GM21717 (cell line): ENCODE data around the gene LRIT3.
A peak's percentile ranks its signal among the peaks of the same experiment; 100 is the strongest.

Experiments used
- ATAC-seq: cut with Tn5 transposase; IDR thresholded peaks from one replicate; pipeline ENCODE4 v1.9.1; 2021; ENCODE audit warnings: mild to moderate bottlenecking, moderate library complexity; ENCODE audit not compliant: unreplicated experiment

The LRIT3 gene

GRCh38 chr4:109847896-109848442 is at the start of gene LRIT3:
LRIT3 (plus strand) TSS chr4:109848107; CDS start chr4:109848202, 95 bp downstream.
- no peak for ATAC-seq

GRCh38 chr4:109798866-109799265 is 49.0 kb upstream of the LRIT3 start:
- ATAC-seq: no peak

GRCh38 chr4:109801099-109801789 is 46.7 kb upstream of the LRIT3 start:
- no peak for ATAC-seq

- no peak for ATAC-seq
Observed at GRCh38 chr4:109801895-109802319, 46.0 kb upstream of the LRIT3 start, which contains the start of gene CFI. CFI (minus strand) TSS chr4:109801999; CDS start chr4:109801971, 28 bp downstream.

- ATAC-seq: no peak
Observed at GRCh38 chr4:109803924-109804571, 43.9 kb upstream of the LRIT3 start.

GRCh38 chr4:109809655-109810054 is 38.3 kb upstream of the LRIT3 start:
- no peak for ATAC-seq

- no peak for ATAC-seq
Observed at GRCh38 chr4:109810552-109811387, 37.1 kb upstream of the LRIT3 start.

GRCh38 chr4:109811707-109812106 is 36.2 kb upstream of the LRIT3 start:
- ATAC-seq: no peak

- ATAC-seq: peak; percentile 100
Observed at GRCh38 chr4:109815151-109816081, 32.5 kb upstream of the LRIT3 start, which contains the start of gene GAR1. GAR1 (plus strand) TSS chr4:109815762; CDS start chr4:109816165, 403 bp downstream.

GRCh38 chr4:109816082-109816442 is 31.8 kb upstream of the LRIT3 start:
- no peak for ATAC-seq

- ATAC-seq: no peak
Observed at GRCh38 chr4:109816894-109817293, 31.0 kb upstream of the LRIT3 start.

GRCh38 chr4:109818268-109818667 is 29.6 kb upstream of the LRIT3 start:
- no peak for ATAC-seq

- ATAC-seq: no peak
Observed at GRCh38 chr4:109820563-109820962, 27.3 kb upstream of the LRIT3 start.

- ATAC-seq: no peak
Observed at GRCh38 chr4:109821185-109821584, 26.7 kb upstream of the LRIT3 start.

GRCh38 chr4:109826719-109827118 is 21.2 kb upstream of the LRIT3 start:
- no peak for ATAC-seq

- no peak for ATAC-seq
Observed at GRCh38 chr4:109827672-109828071, 20.2 kb upstream of the LRIT3 start, which contains the start of gene RRH. RRH (plus strand) TSS chr4:109827972; CDS start chr4:109828028, 56 bp downstream.

GRCh38 chr4:109833756-109834155 is 14.2 kb upstream of the LRIT3 start:
- no peak for ATAC-seq

- no peak for ATAC-seq
Observed at GRCh38 chr4:109836985-109837384, 10.9 kb upstream of the LRIT3 start.

- no peak for ATAC-seq
Observed at GRCh38 chr4:109846395-109847098, 1.4 kb upstream of the LRIT3 start.
